GM12874 (cell line): ENCODE results near the gene SRA1.

Experiments
- TF ChIP-seq, protein P1 (sequence below): IDR thresholded peaks from 2 replicates; pipeline ENCODE4 v1.5.1; 2011; ENCODE audit warnings: low read depth, mild to moderate bottlenecking, control low read depth, low read length, moderate library complexity; ENCODE audit not compliant: insufficient read depth

SRA1 gene

DNA sequence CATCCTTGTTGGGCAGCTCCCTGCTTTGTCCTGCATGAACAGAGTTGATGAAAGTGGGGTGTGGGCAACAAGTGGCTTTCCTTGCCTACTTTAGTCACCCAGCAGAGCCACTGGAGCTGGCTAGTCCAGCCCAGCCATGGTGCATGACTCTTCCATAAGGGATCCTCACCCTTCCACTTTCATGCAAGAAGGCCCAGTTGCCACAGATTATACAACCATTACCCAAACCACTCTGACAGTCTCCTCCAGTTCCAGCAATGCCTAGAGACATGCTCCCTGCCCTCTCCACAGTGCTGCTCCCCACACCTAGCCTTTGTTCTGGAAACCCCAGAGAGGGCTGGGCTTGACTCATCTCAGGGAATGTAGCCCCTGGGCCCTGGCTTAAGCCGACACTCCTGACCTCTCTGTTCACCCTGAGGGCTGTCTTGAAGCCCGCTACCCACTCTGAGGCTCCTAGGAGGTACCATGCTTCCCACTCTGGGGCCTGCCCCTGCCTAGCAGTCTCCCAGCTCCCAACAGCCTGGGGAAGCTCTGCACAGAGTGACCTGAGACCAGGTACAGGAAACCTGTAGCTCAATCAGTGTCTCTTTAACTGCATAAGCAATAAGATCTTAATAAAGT is 11.3 kb upstream of the SRA1 start:
- TF ChIP-seq, protein P1, sequence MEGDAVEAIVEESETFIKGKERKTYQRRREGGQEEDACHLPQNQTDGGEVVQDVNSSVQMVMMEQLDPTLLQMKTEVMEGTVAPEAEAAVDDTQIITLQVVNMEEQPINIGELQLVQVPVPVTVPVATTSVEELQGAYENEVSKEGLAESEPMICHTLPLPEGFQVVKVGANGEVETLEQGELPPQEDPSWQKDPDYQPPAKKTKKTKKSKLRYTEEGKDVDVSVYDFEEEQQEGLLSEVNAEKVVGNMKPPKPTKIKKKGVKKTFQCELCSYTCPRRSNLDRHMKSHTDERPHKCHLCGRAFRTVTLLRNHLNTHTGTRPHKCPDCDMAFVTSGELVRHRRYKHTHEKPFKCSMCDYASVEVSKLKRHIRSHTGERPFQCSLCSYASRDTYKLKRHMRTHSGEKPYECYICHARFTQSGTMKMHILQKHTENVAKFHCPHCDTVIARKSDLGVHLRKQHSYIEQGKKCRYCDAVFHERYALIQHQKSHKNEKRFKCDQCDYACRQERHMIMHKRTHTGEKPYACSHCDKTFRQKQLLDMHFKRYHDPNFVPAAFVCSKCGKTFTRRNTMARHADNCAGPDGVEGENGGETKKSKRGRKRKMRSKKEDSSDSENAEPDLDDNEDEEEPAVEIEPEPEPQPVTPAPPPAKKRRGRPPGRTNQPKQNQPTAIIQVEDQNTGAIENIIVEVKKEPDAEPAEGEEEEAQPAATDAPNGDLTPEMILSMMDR: no peak

DNA sequence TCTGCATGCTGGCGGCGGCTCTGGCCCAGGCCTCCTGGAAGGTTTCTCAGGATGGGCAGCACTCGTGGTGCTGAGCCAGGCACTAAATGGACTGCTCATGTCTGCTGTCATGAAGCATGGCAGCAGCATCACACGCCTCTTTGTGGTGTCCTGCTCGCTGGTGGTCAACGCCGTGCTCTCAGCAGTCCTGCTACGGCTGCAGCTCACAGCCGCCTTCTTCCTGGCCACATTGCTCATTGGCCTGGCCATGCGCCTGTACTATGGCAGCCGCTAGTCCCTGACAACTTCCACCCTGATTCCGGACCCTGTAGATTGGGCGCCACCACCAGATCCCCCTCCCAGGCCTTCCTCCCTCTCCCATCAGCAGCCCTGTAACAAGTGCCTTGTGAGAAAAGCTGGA is 10.6 kb upstream of the SRA1 start:
- TF ChIP-seq, protein P1: no peak

DNA sequence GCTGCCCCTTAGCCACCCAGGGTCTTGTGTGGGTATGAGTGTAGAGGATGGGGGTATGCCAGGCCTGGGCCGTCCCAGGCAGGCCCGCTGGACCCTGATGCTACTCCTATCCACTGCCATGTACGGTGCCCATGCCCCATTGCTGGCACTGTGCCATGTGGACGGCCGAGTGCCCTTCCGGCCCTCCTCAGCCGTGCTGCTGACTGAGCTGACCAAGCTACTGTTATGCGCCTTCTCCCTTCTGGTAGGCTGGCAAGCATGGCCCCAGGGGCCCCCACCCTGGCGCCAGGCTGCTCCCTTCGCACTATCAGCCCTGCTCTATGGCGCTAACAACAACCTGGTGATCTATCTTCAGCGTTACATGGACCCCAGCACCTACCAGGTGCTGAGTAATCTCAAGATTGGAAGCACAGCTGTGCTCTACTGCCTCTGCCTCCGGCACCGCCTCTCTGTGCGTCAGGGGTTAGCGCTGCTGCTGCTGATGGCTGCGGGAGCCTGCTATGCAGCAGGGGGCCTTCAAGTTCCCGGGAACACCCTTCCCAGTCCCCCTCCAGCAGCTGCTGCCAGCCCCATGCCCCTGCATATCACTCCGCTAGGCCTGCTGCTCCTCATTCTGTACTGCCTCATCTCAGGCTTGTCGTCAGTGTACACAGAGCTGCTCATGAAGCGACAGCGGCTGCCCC is 10.0 kb upstream of the SRA1 start:
- TF ChIP-seq, protein P1: no peak

DNA sequence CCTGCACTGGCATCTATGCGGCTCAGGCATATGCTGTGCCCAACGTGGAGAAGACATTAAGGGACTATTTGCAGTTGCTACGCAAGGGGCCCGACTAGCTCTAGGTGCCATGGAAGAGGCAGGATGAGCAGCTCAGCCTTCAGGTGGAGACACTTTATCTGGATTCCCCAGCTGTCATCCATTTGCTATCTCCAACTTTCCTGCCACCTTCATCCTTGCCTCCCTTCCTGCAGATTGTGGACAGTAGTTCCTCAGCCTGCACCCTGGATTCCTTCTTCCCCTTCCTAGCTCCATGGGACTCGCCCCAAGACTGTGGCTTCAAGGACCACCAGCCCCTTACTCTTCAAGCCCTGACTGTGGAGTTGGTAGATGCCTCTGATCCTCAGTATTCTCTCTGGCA is 9.4 kb upstream of the SRA1 start:
- TF ChIP-seq, protein P1: no peak

DNA sequence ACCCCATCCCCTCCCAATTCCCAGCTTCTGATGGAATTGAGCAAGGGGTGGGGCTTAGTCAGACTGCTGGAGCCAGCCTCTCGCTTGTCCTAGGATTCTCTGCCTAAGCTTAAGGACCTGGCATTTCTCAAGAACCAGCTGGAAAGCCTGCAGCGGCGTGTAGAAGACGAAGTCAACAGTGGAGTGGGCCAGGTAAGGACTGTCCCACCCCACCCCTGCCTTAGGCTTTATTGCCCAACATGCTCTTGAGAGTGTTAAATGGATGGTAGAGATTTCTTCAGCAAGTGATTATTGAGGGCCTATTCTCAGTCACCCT is 8.5 kb upstream of the SRA1 start:
- TF ChIP-seq, protein P1: no peak

DNA sequence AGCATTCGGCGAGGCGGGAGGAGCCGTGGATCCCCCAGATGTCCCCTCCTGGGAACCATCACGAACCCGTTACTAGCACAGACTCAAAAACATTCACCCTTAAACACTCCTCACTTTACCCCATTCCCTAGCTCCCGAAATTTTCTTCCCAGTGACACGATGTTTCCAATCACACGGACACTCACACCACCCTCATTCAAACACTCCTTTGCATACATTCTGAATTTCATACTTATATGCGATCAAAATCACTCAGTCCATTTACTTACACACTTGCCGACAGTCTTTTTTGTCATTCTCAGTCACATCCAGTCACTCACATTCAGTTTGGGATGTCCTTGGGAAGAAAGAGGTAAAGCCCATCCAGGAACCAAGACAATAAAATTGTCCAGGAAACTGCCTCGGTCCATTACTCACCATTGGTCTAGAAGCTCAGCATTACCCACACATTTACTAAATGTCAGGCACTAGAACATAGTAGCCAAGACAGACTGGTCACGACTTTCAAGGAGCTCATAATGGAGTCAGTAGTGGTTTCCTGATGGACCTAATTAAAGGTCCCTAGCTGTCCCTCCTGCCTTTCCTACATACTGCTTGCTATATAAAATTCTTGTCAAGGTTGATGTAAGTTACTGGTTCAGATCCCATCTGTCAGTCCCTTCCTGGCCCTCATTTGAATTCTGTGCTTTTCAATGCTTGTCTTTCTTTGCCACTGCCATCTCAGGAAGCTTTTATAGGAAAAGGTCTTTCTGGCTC is 7.9 kb upstream of the SRA1 start:
- TF ChIP-seq, protein P1: no peak

DNA sequence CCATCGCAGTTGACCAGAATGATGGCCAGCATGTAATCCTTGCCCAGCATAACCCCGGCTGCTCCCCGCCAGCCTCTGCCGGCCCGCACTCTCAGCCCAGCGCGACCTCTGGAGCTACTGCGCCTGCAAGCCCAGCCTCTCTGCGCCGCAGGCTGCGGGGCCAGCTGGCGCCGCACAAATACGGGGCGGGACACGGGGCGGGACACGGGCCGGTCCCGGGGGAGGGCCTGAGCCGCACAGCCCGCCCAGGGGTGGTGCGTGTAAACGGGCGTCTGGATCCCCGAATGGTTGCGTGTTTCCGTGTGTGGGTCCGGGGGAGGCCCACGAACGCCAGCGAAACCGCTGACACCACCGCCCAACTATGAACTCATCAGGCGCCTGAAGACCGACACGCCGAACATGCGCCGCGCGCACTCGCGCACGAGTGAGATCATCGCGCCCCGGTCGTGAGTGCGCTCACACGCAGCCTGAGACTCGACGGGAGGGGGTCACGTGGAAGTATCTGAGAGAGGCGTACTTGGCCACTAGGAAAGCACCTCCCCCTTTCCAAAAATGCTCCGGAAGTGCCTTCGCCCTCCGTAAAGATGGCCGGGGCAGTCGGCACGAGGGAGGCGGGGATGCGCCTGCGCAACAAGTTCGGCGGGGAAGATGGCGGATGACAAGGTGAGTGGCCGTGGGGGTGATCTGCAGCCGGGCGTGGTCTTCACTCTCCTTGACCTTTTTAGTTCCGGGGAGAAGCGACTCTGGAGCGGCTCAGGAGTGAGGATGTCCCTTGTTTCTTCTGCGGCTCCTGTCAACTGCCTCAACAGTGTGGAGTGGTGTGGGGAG is 7.1 kb upstream of the SRA1 start, which contains the start of the genes APBB3 and SLC35A4:
APBB3 (minus strand) TSS at position 403 of the 828 bp plus-strand sequence; CDS start at position 50, 353 bp downstream.
SLC35A4 (plus strand) TSS at position 633 of the 828 bp plus-strand sequence. CDS start 2,342 bp downstream, outside the sequence.
- TF ChIP-seq, protein P1: no peak
